ENCODE measurements around the gene TGM5.

DNA sequence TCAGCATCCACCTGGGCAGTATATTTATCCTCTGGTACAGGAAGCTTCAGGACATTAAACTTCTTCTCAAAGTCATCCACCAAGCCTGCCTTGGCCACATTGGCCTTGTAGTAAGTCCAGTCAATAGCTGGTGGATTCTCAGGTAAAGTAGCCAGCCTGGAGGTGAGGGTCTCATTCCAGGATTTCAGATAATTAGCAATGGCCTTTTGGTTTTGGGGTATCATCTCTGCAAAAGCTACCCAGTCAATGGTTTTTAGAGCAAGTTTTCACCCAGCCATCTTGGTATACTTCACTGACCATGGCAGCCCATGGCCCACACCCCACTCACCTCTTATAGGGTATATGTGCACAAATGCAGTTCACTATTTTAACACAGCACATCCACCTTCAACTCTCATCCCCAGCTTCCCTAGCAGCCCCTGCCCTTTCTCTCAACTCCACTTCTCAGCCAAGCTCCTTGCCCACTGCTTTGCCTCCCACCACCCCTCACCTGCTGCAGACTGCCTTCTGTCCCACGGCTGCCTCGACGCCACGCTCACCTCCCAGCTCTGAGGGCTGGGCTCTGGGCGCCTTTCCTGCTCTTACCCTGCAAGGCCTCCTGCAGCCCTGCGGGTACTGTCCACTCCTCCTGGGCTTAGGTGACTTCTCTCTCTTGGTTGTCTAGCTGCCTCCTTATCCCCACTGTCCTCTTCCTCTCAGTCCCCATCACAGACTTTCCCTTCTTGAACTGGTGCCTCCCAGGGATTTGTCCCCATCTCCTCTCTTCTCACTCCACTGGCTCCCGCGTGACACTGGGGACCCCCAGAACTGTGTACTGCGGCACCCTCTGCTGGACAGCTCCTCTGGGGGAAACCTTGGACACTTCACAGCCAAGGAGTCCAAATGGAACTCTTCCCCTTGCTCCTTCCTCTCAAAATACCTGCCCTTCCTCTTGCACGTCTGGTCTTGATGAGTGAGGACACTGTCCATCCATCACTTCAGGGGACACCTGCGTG is 1.7 kb upstream of the TGM5 start:
- no peak for TF ChIP-seq POLR2A (IDR thresholded peaks at IDR 0.05)
- TF ChIP-seq, protein P1, sequence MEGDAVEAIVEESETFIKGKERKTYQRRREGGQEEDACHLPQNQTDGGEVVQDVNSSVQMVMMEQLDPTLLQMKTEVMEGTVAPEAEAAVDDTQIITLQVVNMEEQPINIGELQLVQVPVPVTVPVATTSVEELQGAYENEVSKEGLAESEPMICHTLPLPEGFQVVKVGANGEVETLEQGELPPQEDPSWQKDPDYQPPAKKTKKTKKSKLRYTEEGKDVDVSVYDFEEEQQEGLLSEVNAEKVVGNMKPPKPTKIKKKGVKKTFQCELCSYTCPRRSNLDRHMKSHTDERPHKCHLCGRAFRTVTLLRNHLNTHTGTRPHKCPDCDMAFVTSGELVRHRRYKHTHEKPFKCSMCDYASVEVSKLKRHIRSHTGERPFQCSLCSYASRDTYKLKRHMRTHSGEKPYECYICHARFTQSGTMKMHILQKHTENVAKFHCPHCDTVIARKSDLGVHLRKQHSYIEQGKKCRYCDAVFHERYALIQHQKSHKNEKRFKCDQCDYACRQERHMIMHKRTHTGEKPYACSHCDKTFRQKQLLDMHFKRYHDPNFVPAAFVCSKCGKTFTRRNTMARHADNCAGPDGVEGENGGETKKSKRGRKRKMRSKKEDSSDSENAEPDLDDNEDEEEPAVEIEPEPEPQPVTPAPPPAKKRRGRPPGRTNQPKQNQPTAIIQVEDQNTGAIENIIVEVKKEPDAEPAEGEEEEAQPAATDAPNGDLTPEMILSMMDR (IDR thresholded peaks at IDR 0.05), result no peak
